Central memory CD8-positive, alpha-beta T cell (primary cell): ENCODE results near the gene CDH12.

Experiments used
- ATAC-seq: fragments of 150-1000 bp; cut with Tn5 transposase; replicated peaks from 2 replicates; pipeline ENCODE4 v1.10.0; 2022; ENCODE audit warnings: mild to moderate bottlenecking, moderate FRiP score, moderate number of reproducible peaks; ENCODE audit not compliant: poor library complexity, severe bottlenecking; ENCODE audit errors: extremely low read depth
- DNase-seq, 2 donors: peaks; one replicate each; pipeline ENCODE4 v3.0.0; 2021; ENCODE audit warnings: low spot score in 2 of 2
- H3K27ac Mint-ChIP-seq: one replicate; pipeline ENCODE4 v1.8.0; 2022; ENCODE audit warnings: low read depth, mild to moderate bottlenecking, moderate library complexity, mixed read lengths
- H3K27me3 Mint-ChIP-seq: one replicate; pipeline ENCODE4 v1.8.0; 2022; ENCODE audit warnings: mixed read lengths
- H3K36me3 Mint-ChIP-seq: one replicate; pipeline ENCODE4 v1.8.0; 2022; ENCODE audit warnings: mild to moderate bottlenecking, moderate library complexity, mixed read lengths; ENCODE audit not compliant: insufficient read depth
- H3K4me1 Mint-ChIP-seq: one replicate; pipeline ENCODE4 v1.8.0; 2022; ENCODE audit warnings: mixed read lengths
- H3K4me3 Mint-ChIP-seq: one replicate; pipeline ENCODE4 v1.8.0; 2022; ENCODE audit warnings: mild to moderate bottlenecking, moderate library complexity, mixed read lengths
- H3K9me3 Mint-ChIP-seq: one replicate; pipeline ENCODE4 v1.8.0; 2022; ENCODE audit warnings: mixed read lengths

The CDH12 gene

DNA sequence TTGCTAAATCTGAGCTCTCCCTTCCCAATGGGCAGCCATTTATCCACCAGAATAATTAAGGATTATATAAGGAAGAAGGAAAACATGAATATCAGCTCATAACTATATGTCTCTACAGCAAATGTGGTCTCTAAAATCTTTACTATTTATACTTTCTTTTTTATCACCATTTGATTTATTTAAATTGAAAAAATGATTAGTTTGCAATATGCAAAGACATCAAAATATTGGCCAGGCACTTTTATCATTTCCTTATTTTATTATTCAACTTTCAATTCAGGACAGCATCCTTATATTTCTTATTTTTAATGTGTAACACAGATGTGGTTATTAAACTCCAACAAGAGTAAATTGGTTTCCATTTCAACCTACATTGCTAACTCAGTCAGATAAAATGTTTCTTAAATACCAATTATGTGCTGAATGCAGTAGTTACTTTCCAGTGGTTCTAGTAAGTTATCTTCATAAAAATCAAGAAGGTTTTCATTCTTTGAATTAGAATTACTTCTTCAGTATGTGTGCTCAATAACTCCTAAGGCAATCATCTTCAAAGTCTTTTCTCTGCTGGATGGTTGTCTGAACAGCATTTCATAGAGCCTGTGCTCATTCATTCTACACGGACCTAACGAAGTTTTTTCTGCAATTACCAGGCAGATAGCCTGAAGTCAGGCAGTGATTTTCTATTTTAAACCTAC, 1148.0 kb downstream of the CDH12 start:
- no peak for DNase-seq
- Mint-ChIP-seq H3K4me3 (no peak overlapping the region), H3K9me3 (peaks cover 22% of the 10 kb centered on the region), H3K27ac (no peak overlapping the region), H3K27me3 (no peaks in the 10 kb centered on the region), H3K36me3 (no peaks in the 10 kb centered on the region), H3K4me1 (no peaks in the 10 kb centered on the region)
- ATAC-seq: no peak

DNA sequence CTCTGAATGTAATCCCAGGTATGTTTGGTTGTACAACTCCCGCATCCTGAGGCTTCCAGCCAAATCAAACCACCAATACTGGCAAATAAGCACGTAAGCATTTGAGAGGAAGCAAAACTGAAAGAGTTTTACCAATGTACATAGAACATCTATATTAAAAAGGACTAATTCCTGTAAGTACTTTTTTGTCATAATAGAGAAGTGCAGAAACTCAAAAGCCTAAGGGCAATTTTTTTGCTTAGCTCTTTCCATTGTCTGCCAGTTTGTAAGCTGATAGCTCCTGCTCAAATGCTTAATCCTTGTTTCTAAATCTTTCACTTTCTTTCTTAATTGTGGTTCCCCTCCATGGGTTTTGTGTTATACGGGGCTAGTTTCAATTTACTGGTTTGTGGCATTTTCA, 1151.8 kb downstream of the CDH12 start:
- H3K36me3 Mint-ChIP-seq: peaks cover 2% of the 10 kb centered on the region
- H3K27me3 Mint-ChIP-seq: no peaks in the 10 kb centered on the region
- H3K4me1 Mint-ChIP-seq: no peaks in the 10 kb centered on the region
- H3K27ac Mint-ChIP-seq: no peak overlapping the region
- ATAC-seq: no peak
- H3K4me3 Mint-ChIP-seq: no peak overlapping the region
- DNase-seq: no peak
- H3K9me3 Mint-ChIP-seq: peaks cover 16% of the 10 kb centered on the region
